IMR-90 (cell line): ENCODE data around the gene ENO2. TPM values are rescaled to one million over a fixed set of nuclear protein-coding genes. Genes with fewer than 3 reads are reported as not detected.

Experiments used
- CHD1 ChIP-seq: IDR thresholded peaks from 2 replicates; pipeline ENCODE4 v1.6.1; 2012; ENCODE audit warnings: low read depth, low read length, improper control_type of control experiment
- ELK1 ChIP-seq: fragments of 150-350 bp; IDR thresholded peaks from 2 replicates; pipeline ENCODE4 v1.6.1; 2016; ENCODE audit warnings: low read depth, mild to moderate bottlenecking, low read length, moderate library complexity, borderline replicate concordance
- polyA plus RNA-seq, 3 experiments: library from polyadenylated mRNA; depleted of rRNA; stranded (reverse); fragments of >200 nt; gene quantifications; 2 replicates each; pipeline ENCODE4 v1.2.3, GENCODE V29; 2012; ENCODE audit warnings: low replicate concordance in 1 of 3
- total RNA-seq: library from RNA; depleted of rRNA; stranded (reverse); fragments of >200 nt; gene quantifications from 2 replicates; pipeline ENCODE4 v1.2.3, GENCODE V29; 2012

Gene ENO2
- total and polyA plus RNA-seq, 2 of the 4 experiments (the other 2 are of a cell fraction): 28.3 to 92.8 TPM

- no peak for TF ChIP-seq ELK1
- TF ChIP-seq CHD1: no peak
These were observed 7.9 kb downstream of the ENO2 start (continued) for GRCh38 chr12:6921996-6922946.
